COLO668 (cell line): ENCODE data around the gene KLHL9.
"Not testable (repeated sequence)": the region's sequence is repeated elsewhere in the genome, so short reads cannot be mapped to it uniquely, and the experiment has no call there.

Experiments used
- DNase-seq: peaks from one replicate; lab custom pipeline; 2025; ENCODE audit not compliant: unreplicated experiment; lab: John Stamatoyannopoulos, UW

KLHL9 gene, protein sequence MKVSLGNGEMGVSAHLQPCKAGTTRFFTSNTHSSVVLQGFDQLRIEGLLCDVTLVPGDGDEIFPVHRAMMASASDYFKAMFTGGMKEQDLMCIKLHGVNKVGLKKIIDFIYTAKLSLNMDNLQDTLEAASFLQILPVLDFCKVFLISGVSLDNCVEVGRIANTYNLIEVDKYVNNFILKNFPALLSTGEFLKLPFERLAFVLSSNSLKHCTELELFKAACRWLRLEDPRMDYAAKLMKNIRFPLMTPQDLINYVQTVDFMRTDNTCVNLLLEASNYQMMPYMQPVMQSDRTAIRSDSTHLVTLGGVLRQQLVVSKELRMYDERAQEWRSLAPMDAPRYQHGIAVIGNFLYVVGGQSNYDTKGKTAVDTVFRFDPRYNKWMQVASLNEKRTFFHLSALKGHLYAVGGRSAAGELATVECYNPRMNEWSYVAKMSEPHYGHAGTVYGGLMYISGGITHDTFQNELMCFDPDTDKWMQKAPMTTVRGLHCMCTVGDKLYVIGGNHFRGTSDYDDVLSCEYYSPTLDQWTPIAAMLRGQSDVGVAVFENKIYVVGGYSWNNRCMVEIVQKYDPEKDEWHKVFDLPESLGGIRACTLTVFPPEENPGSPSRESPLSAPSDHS

DNA sequence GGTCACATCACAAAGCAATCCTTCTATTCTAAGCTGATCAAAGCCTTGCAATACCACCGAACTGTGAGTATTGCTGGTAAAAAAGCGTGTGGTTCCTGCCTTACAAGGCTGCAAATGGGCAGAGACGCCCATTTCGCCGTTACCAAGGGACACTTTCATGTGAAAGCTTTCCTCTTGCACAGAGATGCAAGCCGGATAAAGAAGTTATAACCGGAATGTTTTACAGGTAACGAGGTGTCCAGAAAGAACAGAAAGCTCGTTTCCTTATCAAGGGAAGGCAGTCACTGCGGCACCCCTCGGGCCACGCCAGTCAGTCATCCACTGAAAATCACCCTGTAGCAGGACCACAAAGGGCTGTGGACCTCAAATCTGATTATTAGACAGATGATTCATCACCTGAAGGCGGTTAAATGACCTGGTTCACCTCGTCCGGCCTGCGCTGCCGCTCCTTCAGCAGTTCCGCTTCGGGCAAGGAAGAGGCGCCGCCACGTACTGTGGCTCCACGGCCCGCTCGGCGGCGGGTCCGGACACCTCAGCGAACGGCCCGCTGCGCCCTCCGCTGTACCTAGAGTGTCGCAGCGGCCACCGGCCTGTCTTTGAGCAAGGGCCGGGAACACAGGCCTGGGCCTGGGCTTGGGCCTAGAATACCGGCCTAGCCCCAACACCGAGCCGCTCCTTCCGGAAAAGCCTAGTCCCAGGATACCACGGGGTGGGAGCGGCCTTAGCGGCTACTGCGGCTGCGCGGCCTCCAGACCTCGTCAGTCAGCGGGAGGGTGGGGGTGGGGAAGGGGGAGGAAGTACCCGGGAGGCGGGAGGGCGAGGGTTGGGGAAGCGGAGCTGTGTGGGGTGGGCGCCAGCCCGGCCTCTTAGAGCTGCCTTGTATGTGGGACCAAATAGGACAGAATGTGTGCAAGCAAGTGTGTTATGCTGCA, at the start of gene KLHL9:
KLHL9 (minus strand) TSS at position 704 of the 932 bp plus-strand sequence; CDS start at position 159, 545 bp downstream.
- peak; percentile 92 for DNase-seq

DNA sequence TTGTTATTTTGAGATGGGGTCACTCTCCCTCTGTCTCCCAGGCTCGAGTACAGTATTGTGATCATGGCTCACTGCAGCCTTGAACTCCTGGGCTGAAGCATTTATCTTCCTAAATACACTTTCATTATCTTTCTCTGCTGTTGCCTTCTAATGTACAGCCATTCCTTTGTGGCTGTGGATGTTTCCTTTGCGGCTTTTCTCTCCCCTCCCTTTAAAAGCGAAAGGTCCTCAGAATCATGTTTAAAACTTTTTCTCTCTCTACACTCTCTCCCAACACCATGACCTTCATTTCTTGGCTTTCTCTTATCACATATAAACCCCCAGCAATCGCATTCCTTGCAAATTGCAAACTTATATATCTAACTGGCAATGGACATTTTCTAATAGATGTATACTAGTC, 48.4 kb upstream of the KLHL9 start:
- no peak for DNase-seq

DNA sequence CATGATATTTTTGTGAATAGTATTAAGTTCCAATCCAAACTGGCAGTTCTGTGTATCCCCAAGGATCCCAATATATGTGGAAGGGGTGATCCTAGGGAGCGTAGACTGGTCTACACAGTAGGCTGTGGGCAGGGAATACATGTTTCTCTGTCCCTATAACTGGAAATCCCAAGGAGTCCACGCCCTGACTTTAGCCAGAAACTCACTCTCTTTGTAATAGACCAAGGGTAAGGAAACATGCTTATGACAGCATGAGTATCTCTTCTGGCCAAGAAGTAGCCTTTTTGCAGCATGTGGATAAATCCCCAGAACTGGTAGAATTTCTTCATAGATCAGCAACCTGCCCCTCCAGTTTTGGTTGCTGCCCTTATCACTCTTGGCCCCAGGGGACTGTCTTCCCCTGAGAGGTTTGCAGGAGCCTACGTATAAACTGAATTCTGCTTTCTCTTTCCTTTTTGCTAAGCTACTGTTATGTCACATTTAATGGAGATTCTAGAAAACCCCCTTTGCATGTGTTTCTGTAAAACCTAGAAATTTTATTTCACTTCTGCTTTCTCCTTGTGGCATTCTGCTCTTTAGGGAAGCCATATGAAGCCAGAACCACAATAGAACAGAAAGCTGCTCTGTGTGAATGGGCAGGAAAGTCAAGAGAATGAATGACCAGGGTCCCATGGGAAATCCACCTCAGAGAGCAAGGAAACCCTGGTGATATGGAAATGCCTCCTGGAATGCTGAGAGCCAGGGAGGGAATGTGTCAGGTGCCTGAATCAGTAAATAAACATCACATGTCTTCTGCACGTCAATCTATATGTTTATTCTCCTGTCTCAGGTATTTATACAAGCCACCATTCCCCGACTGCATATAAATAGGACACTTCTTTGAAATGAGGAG, 46.5 kb upstream of the KLHL9 start:
- DNase-seq = peak; percentile 25

DNA sequence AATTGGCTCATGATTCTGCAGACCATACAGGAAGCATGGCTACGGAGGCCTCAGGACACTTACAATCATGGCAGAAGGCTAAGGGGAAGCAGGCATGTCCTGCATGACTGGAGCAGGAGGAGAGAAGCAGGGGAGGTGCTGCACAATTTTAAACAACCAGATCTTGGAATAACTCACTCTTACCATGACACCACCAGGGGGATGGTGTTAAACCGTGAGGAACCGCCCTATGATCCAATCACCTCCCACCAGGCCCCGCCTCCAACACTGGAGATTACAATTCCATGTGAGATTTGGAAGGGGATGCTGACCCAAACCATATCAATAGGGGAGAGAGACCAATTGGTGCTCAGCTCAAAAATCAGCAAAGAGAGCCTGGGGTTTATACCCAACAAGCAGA, 36.3 kb upstream of the KLHL9 start:
- not testable (repeated sequence) for DNase-seq

DNA sequence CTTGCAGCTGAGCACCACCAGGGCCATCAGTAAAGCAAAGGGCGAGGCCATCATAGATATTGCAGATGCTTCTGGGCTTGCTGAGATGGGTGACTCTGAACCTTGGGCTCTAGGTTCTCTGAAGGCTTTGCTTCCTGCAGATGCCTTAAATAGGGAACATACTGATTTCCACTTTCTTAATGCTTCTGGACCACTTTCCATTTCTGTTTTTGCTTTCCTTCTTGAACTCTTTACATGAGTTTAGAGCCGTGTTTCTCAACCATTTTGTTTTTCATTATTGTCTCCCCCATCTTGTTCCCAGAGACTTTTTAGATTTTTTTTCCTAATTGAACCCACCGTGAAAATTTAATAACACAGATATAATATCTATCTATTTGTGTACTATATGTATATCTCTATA, 32.8 kb upstream of the KLHL9 start, which contains the start of gene IFNA13:
IFNA13 (minus strand) TSS at position 101 of the 400 bp plus-strand sequence; CDS start at position 54, 47 bp downstream.
- no peak for DNase-seq

DNA sequence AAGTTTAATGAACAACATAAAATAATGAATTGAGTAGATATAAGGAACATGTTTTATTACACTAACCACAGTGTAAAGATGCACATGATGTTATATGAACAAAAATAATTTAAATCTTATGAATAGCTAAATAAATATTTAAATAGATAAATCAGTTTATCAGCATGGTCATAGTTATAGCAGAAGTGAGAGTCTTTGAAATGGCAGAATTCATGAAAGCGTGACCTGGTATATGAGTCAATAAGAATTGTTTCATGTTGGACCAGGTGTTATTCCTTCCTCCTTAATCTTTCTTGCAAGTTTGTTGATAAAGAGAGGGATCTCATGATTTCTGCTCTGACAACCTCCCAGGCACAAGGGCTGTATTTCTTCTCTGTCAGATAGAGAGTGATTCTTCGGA, 32.0 kb upstream of the KLHL9 start:
- DNase-seq = not testable (repeated sequence)

DNA sequence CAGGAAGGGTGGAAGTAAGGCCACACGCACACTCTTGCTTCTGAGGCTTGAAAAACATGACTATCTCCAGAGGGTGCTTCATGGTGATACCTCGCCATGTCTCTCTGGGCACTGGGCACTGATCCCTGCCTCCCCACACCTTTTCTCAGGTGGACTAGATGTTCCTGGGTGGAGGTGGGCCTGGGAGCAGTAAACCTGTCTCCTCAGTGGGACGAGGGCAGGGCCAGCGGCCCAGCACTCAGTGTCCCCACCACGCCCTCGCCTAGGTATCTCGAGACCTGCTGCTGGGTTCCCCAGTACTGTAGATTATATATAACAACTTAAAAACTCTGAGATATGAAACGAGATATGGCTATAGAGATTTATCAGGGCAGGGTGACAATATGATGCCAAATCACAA, 27.1 kb upstream of the KLHL9 start:
- DNase-seq = no peak

DNA sequence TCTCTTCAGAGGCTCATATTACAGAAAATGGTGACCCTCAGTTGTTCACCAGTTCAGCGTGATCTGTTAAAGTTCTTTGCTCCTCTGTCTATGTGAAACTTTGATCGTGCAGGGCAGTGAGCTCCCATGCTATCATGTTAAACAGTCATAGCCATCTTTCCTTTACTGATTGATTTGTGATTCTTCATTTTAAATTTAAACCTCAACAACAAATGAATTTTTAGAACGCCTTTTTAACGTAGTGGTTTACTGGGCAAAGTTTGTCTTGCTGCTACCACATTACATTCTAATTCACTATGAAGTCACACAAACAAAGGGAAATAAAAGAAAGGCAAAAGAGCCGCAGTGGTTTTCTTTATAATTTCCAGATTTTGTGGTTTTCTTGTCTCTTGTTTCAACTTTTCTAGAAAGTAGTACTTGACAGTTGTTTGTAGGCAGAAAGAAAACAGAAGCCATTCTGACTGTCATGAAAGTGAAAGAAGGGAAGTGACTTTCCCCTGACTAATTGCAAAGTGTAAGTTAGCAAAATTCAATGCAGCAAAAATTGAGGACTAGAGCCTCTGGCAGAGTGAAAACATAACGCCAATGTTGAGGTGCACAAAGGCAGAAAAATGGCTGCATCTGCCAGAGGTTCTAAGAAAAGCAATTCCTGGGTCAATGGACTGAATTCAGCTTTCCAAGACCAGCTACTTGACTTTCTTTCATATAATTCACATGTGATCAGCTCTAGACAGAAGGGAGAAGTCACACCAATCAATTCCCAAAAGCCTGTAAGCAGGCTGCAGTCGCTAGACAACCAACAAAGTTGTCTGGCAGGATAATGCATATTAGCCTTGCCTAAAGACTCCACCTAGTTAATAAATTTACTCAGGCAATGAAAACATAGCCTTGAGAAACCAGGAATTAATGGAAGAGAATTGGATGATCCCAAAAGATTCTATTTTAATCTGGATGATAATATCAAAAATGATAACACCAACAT, 22.6 kb upstream of the KLHL9 start:
- DNase-seq = no peak

DNA sequence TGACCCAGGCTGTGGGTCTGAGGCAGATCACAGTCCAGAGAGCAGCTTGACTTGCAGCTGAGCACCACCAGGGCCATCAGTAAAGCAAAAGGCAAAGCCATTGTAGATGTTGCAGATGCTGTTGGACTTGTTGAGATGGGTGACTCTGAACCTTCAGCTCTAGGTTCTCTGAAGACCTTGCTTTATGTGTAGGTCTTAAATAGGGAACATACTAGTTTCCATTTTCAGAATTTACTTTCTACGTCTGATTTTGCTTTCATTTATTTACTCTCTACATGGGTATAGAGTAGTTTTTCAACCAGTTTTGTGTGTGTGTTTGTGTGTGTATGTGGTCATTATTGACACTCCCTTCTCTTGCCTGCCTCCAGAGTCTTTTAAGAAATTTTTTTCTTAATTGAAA, 15.6 kb upstream of the KLHL9 start, which contains the start of gene IFNA6:
IFNA6 (minus strand) TSS at position 101 of the 400 bp plus-strand sequence; CDS start at position 101, 0 bp downstream.
- no peak for DNase-seq

DNA sequence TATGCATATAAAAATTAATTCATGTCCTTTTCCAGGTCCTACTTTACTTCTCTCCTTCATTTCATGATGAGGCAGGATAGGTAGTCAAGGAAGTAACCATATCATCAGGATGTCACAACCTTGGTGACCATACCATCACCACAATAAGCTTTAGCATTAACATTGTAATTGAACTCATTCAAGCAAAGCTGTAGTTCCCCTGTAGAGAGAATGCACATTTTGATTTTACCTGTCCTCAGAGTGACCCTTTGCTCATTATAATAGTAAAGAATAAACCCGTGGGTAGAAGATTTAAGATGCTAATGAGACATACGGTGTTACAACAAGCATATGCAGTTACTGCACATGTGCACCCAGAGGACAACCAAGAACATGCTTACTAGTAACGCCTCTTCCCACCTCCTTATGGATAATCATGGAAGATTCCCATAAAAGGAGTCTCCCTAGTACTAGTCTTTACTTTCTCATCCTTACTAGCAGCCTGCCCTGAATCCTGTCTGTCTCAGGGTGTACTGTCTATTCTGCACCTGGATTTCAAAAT, 13.3 kb upstream of the KLHL9 start:
- no peak for DNase-seq

DNA sequence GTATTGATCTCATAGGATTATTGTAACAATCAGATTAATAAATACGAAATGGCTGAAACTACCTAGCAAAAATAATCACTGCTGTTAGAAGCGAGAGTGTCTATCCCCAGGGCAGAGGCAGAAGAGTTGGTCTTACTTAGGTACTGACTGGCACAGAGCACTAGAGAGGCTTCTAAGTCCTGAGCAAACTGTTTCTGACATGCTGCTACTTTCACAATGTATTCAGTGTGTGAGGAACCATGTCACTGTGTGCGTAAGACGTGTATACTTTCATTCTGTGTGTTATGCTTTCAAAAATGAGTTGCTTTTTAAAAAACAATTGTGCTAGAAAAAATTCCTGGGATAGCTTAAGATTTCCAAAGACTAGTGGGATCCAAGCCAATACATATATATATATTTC, 5.5 kb upstream of the KLHL9 start:
- DNase-seq = no peak

DNA sequence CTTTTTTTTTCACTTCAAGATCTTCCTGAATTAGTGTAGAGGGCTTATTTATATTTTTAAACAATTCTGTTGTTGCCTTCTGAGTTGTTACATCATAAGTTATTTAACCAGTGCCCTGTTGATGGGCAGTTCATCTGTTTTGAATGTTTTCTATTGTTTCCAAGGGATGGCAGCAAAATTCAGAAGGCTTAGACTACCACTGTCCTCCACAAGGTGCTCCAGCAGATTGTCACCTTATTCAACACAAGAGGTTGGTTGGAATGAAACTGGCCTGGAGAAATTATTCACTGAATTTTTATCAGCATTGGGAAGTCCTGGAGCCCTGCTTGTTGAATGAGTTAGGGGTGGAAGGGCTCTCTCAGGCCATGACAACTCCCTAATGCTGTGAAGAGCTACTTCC, 1.3 kb upstream of the KLHL9 start:
- no peak for DNase-seq

DNA sequence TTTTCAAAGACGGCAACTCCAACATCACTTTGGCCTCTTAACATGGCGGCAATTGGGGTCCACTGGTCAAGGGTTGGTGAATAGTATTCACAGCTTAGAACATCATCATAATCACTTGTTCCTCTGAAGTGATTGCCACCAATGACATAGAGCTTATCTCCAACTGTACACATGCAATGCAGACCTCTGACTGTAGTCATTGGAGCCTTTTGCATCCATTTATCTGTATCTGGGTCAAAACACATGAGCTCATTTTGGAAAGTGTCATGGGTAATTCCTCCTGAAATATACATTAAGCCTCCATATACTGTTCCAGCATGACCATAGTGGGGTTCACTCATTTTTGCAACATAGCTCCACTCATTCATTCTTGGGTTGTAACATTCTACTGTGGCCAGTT, 2.0 kb downstream of the KLHL9 start:
- DNase-seq = no peak

DNA sequence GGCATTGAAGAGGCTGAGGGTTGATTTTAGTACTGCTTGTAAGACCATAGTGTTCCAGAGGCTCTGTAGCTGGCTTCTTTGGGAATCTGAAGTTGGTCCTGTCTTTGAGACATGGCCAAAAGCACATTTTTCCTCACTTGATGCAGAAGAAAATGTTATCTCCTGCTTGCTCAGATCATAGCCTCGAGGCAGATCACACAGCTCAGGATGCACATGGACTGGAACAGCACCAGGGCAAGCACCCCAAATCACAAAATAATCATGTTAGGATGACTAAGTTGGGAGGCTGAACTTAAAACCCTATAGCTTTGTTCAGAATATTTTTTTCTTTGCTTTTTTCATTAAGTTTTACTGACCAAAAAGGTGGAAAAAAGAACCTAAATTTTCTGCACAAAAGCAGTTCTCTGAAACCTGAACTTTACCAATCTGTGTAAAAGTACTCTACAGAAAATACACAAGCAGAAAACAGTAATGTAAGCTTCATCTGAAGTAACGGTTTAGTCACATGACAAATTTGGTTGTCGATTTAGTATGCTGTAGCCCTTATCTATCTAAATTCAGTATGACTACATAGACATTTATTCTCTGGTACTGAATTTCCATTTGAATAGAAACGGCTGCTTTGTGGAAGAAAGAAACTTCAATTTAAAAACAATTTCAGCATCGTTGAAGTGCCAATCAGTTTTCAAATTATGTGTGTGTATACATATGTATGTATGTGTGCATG, 3.4 kb downstream of the KLHL9 start:
- DNase-seq = no peak

DNA sequence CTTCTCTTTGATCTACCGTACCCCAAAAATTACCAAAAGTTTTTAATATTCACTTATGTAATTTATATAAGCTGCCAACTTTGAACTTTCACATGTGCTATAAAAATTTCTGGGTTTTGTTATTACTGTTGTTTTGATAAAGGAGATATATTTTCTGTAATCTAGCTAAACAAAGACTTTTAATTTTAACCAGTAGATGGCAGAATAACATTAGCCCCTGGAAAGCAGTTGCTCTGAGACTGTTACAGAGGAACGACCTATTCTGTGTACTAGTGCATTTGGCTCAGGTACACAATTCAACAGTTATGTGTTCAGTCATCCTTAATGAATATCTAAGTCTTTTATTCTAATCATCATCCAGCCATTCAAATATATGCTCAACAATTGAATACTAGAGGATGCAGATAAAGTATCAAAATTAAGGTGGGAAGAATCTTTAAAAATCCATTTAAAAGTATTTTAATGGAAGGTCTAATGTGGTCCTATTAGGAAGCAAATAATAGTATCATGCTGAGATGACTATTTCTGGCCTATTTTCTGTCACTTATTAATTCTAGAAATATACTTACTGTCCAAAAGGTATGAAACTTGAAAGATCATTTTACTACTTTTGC, 8.6 kb downstream of the KLHL9 start:
- no peak for DNase-seq

DNA sequence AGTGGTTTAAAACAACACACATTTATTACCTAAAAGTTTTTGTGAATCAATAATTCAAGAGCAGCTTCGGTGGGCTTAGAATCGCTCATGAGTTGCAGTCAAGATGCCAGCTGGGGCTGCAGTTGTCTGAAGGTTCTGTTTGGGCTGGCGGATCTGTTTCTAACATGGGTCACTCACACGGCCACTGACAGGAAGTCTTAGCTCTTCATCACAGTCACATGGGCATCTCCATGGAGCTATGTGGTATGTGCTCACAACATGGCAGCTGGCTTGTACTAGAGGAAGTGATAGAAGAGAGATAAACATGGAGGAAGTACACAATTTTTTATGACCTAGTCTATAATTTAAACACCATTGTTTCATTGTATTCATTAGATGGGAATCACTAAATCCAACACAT, 11.2 kb downstream of the KLHL9 start:
- no peak for DNase-seq

DNA sequence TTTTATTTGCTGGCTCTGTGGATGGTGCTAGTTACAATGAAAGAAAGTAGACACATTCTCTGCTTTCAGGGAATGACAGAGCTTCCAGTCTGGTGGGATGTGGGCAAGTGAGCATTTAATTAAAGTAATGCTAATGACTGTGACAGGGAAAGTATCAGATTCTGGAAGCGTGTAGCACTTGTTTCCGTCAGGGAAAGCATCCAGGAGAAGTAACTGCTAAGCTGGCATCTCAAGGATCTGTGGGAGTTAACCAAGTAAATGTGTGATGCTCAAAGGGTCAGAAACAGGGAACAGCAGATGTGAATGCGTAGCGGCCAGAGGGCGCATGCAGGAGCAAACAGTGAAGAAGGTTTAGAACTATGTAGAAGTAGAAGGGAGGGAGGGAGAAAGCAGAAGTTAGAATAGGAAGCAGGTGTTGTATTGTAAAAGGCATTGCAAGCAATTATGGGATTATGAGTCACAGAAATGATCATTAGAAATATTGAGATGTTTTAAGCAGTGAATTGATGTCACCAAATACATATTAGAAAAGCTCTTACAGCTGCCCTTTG, 12.2 kb downstream of the KLHL9 start:
- no peak for DNase-seq
